Effector CD4-positive, alpha-beta T cell (primary cell): ENCODE data around the gene HSDL2.
"Not testable (repeated sequence)": the region's sequence is repeated elsewhere in the genome, so short reads cannot be mapped to it uniquely, and the experiment has no call there.

Experiments
- DNase-seq: peaks from one replicate; pipeline ENCODE4 v3.0.0-alpha.2; 2020
- total RNA-seq: gene quantifications from one replicate; lab custom pipeline; 2026; lab: John Stamatoyannopoulos, UW

The HSDL2 gene
- total RNA-seq: 11.4 reads per million, percentile 34 among the genes with 10 or more reads in this experiment

DNA sequence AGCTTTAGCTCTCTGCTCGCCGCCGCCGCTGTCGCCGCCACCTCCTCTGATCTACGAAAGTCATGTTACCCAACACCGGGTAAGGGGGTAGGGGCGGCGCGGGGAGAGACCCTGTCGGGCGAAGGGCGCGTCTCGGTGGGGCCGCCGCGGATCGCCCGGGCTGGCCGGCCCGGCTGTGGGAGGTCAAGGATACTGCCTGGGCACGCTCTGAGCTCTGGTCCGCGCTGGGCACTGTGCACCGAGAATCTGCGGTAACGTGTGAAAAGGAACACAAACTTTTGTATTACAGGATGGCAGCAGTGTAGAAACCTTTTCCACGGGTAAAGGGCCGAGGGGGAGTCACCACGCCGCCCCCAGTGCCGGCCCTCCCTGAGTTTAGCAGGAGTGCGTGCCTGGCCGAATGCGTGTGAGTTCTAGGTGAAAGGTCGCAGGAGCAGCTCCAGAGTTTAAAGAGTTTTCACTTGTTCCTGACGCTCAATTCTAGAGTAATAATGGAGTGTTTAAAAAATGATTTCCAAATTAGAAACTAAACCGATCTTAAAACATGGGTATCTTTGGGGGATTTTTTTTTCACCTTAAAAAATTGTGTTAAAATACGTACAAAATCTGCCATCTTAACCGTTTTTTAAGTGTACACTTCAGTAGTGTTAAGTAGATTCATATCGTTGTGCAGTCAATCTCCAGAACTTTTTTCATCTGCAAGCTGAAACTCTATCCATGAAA is at the start of gene HSDL2:
HSDL2 (plus strand) TSS at position 7 of the 723 bp plus-strand sequence; CDS start at position 63, 56 bp downstream.
- no peak for DNase-seq

DNA sequence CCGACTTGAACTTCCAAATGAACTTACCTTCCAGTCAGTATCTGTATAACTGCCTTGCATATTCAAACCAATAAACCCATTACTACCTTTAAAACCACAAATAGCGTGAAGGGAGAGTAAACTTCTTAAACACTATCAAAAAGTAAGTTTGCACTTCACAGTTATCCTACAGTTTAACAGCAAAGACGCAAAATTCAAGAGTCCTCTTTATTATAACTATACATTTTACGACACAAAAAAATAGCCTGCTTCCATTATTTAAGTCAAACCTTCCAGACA is 48.3 kb upstream of the HSDL2 start:
- DNase-seq: no peak

DNA sequence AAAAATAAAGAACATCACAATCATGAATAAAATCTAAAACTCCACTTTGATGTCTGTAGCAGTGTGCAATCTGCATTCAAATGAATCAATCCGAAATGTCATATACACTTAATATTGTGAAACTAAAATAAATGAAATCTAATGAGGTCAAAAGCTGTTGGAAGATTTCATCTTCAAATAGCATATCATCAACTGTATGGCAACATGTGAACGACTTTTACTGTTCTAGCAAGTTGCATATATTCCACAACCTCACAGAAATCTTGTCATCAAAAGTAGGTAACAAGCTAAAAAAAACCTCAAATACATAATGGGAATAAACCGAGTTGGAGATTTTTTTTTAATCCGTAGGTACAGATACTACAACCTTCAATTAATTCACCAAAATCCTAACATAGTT is 47.7 kb upstream of the HSDL2 start:
- DNase-seq: no peak

DNA sequence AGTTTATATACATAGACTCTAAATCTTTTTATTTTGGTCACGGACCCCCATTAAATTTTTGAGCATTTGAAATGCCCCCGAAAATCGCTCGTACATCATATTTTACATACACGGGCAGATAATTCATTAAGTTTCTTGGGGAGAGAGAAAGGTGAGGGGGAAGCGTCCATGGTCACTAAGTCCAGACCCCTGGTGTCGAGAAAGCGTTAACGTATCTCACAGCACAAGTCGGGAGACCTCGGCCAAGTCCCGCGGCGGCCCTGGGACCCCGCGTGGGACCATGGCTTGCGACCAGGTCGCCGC is 47.3 kb upstream of the HSDL2 start:
- no peak for DNase-seq

DNA sequence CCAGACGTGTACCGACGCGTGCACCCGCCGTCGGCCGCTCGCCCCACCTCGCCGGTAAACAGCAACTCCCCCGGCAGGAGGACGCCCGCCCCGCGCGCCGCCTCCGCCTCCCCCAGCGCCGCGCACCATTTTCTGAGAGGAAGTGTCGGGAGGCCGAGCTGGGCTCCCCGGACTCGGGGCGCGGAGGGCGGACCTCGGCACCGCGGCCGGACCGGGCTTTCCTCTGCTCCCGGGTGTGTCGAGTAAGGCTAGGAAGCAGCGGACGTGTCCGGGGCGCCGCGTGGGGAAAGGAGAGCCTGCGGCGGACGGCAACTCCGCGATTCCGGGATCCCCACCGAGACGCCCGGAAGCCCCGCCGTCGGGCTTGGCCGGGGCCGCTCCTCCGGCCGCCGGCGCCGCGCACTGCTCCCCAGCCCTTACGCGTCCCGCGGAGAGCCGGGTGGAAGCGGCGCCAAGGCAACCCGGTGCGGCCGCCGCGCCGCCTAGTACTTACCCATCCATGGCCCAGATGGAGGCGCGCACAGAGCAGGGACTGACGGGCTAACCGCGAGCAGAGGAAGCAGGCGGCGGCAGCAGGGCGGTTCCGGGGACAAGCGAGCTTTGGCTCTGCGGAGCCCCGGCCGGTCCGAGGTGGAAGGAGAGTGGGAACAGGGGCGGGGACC is 46.8 kb upstream of the HSDL2 start, which contains the start of gene PTBP3:
PTBP3 (minus strand) TSS at position 643 of the 662 bp plus-strand sequence. CDS start 35,754 bp downstream, outside the sequence.
- DNase-seq: peak; percentile 72

DNA sequence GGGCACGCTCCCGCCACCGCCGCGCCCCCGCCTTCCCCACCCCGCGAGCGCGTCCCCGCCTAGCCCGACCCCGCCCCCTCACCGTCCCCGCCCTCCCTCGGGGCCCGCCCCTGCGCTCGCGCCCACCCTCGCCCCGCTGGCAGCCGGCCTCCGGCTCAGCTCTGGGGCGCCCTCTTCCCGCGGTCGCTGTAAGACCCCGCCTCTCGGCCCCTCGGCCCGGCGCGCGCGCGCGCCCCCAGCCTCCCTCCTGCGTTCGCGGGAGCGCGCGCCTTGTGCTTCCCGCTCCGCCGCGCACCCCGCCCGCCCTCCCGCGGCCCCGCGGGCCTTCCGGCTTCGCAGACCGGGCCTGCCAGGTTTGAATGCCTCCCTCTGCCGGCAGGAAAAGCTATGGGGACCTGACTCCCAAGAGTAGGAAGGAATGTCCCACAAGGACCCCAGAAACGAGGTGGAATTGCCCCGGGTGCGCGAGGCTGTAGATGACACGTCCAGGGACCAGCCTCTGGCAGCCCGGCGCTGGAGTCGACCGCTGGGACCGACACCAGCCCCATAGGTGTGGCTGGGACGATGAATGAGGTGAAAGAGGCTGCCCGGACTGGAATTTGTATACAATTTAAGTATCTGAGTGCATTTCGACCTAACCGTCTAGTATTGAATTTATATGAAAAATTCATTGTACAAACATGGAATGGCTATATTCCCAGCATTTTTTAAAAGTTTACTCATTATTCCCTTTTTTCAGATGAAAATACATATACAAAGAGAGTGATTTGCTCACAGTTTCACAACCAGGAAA is 46.1 kb upstream of the HSDL2 start:
- DNase-seq: peak; percentile 86

DNA sequence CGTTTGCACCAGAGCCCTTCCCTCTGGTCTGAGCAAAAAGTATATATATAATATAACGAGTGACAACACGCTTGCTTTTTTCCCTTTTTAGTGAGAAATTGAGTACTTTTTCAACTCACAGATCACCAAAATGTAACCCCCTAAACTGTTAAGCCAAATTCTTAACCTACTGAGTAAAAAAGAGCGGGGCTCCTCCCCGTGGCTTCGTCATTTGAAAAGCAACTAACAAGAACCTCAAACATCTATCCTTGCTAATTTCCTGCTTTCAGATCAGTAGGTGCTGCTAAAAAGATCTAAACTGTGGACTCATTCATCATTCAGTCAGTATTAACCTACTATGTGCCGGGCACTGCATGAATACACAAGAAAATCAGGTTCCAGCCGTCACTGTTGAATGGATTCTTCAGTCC is 45.5 kb upstream of the HSDL2 start:
- peak; percentile 37 for DNase-seq

DNA sequence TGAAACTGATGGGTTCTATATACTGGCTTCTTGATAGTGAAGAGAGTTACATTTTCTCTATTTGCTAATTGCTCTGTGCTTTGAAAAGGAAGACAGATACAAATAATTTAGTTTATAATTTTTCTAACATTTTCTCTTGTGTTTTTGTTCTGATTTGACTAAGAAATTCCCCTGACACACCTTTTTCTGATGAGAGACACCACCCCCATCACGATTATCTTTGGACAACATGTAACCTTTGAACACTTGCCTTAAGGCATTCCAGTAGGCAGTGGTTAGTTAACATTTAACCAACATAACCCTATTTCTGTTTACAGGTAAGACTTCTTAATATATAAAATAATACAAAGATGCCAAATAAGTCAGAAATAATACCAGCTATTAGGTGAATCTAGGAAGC is 42.4 kb upstream of the HSDL2 start:
- DNase-seq: no peak

DNA sequence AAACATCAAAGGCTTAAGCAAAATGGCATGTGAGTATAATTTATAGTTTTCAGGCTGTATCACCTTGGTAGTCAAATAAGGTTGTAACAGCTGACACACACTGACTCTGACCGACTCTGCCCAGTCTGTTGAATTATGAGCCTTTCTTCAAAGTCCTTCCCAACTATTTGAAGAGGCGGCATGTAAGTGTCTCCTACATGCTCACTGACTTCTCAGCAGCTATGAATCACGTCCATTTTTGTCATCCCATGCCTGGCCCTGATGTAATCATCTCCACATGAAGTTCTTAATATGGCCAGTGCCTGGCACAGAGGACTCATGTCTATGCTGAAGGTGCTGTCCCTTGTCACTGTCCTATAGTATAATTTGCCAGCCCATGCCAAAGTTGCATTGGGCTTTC is 41.3 kb upstream of the HSDL2 start:
- no peak for DNase-seq

DNA sequence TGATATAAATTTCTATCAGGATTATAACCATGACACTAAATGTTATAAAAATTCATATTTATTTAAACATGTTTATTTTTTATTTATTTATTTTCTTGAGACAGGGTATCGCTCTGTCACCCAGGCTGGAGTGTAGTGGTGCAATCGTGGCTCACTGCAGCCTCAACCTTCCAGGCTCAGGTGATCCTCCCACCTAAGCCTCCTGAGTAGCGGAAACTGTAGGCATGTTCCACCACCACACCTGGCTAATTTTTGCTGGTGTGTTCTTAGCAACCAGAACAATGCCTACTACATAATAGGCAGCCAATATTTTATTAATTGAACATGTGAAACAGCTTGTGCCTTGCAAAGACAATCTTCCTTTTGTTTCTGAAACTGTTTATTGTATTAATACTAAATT is 40.0 kb upstream of the HSDL2 start:
- DNase-seq: no peak

DNA sequence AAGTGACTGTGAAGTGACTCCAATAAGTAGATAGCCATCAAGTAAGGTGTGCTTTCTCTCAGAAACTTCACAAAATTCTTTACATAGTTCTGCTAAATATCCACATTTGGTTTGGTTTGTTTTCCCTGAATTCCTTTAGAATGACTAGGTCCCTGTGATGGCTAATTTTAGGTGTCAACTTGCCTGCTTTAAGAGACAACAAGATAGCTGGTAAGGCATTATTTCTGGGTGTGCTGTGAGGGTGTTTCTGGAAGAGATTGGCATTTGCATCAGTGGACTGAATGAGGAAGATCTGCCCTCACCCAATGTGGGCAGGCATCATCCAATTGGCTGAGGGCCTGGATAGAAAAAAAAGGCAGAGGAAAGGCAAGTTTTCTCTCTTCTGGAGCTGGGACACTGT is 38.2 kb upstream of the HSDL2 start:
- DNase-seq: no peak

DNA sequence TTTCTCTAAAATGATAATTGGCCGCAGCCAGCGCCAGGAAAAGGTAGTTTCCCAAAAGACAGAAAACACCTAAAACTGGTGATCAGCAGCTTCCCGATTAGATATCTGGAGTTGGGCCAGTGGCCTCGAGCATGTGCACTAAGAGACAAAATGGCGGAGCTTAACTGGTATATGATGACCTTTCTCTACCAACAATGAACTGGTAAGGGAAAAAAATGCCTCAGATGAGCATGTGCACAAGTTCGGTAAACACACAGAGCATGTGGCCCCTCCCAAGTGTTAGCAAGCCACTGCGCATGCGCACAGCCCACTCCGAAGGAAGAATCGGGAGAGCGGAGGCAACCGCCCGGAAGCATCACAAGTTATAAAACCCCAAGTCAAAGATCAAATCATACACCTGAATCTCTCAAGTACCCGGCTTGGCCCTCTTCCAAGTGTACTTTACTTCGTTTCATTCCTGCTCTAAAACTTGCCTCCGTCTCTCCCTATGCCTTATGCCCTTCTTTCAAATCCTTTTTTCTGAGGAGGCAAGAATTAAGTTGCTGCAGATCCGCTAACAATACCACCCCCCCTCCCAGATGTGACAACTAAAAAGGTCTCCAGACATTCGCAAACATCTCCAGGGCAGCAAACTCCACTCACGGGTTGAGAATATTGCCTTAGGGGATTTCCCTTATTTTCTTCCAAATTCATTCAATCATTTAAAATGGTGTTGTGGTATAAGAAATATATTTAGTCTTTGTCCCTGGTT is 31.5 kb upstream of the HSDL2 start:
- DNase-seq: peak; percentile 28

DNA sequence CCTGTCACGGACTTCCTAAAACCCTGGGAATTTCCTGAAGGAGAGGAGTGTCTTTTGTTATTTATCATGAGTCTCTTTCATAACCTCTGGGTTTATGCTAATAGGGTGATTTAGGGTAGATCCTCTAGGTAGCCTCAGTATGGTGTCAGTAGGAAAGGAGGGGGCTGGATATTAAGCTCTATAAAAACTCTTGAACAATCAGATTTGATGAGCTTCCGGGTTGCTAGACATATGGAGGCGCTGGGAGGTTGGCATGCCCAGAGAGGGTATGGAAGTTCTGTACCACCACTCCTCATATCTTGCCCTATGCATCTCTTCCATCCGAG is 30.9 kb upstream of the HSDL2 start:
- DNase-seq: no peak

DNA sequence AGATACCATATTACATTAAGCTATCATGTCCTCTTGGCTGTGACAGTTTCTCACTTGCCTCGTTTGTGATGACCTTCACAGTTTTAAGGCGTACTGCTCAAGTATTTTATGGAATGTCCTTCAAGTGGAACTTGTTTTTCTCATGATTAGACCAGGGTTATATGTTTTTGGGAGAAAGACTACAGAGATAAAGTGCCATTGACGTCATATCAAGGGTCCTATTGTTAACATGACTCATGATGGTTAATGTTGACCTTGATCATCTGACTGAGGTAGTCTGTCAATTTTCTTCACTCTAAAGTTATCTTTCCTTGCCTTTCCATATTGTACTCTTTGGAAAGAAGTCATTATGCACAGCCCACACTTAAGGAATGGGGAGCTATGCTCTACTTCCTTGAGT is 28.7 kb upstream of the HSDL2 start:
- no peak for DNase-seq

DNA sequence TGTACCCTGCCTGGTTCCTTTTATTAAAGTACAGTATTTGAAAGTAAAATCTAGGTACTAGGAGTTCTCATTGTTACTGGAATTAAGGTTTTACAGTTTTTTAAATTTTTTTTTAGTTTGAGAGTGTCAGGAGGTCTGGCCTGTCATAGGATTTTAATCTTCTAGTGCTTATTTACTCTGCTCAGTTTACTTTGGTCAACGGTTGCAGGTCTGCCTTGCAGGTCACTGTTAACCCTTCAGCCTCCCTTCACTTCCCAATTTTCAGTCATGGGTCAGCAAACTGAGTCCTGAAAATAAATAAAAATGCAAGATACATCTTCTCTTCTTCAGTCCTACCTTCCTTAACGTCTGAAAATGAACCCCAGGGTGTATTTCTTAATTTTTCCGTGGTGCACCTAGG is 27.7 kb upstream of the HSDL2 start:
- DNase-seq: no peak

DNA sequence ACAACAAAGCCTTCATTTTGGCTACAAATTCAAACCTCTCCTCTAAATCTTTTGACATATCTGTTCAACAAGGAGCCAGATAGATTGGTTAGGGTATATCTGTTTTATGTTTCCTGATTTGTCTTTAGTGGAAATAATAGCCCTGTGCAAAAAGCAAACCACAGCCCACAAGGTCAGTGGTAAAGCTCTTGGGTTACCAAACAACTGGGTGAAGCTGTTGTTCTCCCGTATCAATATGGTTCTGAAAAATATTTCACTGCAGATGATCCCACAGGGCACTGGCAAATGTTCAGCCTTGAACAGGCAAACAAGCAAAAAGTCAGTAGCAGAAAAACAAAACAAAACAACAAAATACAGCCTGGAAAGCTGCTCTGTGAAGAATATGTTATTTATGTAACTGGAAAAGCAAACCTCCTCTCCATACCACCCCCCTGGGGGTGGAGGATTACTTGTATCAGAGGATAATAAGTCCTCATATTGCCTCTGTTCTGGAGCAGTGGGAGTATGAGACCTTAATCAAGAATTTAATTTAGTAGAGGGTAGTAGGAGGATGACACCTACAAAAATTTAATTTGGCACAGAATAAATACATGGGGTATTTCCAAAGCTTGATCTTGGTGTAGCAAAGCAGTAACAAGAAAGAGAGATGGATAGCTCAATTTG is 25.7 kb upstream of the HSDL2 start:
- no peak for DNase-seq

DNA sequence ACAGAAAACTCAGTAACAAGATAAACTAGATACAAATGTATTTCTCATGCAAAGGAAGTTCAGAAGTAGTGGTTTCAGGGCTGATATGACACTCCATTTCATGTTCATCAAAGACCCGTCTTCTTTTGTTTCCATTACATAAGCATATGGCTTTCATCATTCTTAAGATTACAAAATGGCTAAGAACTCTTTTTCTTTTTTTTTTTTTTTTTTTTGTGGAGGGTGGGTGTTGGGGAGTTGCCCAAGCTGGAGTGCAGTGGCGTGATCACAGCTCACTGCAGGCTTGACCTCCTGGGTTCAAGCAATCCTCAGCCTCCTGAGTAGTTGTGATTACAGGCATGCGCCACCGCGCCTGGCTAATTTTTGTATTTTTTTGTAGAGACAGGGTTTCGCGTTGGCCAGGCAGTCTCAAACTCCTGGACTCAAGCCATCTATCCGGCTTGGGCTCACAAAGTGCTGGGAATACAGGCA is 24.4 kb upstream of the HSDL2 start:
- no peak for DNase-seq

DNA sequence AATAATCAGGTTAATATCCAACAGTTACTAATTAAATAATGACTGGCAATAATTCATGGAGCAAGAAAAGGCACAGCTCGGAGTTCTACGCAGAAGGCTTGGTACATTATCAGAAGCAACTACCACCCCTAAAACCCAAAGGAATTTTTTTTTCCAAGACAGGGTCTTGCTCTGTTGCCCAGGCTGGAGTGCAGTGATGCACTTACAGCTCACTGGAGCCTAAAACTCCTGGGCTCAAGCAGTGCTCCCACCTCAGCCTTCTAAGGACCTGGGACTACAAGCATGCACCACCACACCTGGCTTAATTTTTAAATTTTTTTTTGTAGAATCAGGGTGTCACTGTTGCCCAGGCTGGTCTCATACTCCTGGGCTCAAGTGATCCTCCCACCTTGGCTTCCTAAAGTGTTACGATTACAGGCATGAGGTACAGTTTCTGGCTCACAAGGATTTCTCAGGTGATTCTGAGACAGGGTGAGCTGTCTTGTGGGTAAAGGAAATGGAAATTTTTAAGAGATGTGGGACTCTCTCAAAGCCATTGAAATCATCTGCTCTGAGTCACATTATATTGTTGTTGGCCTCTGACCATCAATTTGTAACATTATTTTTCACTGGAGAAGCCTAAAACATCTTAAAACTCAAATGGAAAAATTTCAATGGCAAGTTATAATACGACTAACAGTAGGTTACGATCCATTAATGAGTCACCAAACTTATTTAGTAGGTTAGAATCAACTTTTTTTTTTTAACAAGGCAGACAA is 19.7 kb upstream of the HSDL2 start:
- no peak for DNase-seq

DNA sequence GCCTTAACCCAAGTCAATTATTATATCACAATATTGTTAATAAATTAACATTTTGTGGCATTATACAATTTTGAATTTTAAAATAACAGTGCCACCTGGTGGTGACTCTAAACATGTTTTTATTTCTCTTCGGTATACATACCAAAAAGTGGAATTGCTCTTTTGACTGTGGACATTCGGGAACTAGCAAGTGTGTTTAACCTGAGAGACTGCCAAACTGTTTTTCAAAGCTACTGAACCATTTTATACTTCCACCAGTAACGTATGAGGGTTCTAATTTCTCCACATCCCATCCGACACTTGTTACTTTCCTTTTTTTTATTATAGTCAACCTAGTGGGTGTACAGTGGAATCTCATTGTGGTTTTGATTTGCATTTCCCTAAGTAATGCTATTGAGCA is 18.3 kb upstream of the HSDL2 start:
- peak; percentile 30 for DNase-seq

DNA sequence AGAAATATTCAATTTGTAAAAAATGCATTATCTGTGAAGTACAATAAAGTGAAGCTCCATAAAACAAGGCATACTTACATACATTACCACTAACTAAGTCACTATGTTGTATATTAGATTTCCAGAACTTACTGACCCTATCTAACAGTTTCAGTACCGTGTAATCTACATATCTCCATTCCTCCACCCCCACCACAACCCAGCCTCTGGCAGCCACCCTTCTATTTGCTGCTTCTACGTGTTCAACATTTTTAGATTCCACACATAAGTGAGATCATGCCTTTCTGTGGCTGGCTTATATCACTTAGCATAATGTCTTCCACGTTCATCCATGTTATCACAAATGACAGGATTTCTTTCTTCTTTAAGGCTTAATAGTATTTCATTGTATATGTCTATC is 15.1 kb upstream of the HSDL2 start:
- DNase-seq: no peak

DNA sequence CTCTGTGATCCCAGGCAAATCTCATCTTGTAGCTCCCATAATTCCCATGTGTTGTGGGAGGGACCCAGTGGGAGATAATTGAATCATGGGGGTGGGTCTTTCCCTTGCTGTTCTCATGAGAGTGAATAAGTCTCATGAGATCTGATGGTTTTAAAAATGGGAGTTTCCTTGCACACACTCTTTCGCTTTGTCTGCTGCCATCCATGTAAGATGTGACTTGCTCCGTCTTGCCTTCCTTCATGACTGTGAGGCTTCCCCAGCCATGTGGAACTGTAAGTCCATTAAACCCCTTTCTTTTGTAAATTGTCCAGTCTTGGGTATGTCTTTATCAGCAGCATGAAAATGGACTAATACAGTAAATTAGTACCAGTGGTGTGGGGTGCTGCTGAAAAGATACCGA is 14.7 kb upstream of the HSDL2 start:
- DNase-seq: not testable (repeated sequence)

DNA sequence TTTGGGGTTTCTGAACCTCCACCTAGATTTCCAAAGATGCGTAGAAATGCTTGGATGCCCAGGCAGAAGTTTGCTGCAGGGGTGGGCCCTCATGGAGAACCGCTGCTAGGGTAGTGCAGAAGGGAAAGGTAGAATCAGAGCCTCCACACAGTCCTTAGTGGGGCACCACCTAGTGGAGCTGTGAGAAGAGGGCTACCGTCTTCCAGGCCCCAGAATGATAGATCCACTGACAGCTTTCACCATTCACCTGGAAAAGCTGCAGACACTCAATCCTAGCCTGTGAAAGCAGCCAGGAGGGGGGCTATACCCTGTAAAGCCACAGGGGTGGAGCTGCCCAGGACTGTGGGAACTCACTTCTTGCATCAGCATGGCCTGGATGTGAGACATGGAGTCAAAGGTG is 13.3 kb upstream of the HSDL2 start:
- DNase-seq: no peak
